ENCODE data around the gene CEBPA. TPM values are rescaled to one million over a fixed set of nuclear protein-coding genes. Genes with fewer than 3 reads are reported as not detected.

Gene CEBPA
- total RNA-seq, 1 experiment from 2014 or later: 3.2 TPM

DNA sequence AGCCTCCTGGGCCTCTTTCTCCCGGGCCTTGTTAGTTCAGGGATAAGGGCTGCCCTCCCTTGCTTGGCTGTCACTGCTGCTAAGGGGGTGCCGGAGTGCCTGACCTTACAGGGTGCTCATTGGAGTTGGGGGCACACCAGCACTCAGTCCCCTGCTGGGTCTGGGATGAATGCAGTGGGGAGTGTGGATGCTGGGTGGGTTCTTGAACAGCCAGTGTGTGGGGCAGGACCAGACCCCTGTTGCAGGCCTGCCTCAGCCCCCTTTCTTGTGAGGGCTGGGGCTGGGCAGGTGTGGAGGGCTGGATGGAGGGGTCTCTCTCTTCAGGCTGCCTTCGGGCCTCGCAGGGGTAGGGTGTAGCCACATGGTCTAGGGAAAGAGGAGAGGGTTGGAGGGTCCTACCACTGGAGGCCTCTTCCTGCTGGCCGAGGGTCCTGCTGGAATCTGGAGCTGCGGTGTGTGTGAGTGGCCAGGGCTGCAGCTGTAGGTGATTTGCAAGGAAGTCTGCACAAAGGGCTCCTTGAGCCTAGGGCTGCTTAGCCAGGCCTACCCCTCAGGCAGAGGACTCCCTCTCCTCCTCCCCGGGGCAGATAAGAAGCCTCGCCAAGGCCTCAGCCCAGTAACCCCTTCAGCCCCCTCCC, 3.2 kb downstream of the CEBPA start:
- H3K4me3 Mint-ChIP-seq: no peak overlapping the region
- H4K8ac ChIP-seq (replicated peaks; ENCODE audit: insufficient read length, low read depth, low read length): no peak overlapping the region
- H2BK12ac ChIP-seq (ENCODE audit: insufficient read length, low read depth, low read length): no peak overlapping the region
- no peak for DNase-seq
- no peak overlapping the region for H2BK5ac ChIP-seq (ENCODE audit: insufficient read length, low read length)
- H3K4me1 Mint-ChIP-seq: peaks cover 5 to 16% of the 10 kb centered on the region in 2 experiments
- H3K27ac ChIP-seq (ENCODE audit: insufficient read length, low read depth, low read length): no peak overlapping the region
- H3K14ac ChIP-seq (ENCODE audit: insufficient read depth, low read length): no peak overlapping the region
- H3K23ac ChIP-seq (ENCODE audit: insufficient read length, low read depth, low read length): no peak overlapping the region
- H3K79me1 ChIP-seq (ENCODE audit: insufficient read depth, low read depth, low read length, poor library complexity, severe bottlenecking): no peaks in the 10 kb centered on the region
- H3K27ac Mint-ChIP-seq: no peak overlapping the region
- H3K23me2 ChIP-seq (ENCODE audit: insufficient read length, low read depth, low read length, poor library complexity, severe bottlenecking): peaks cover 3% of the 10 kb centered on the region
- TF ChIP-seq, protein P1, sequence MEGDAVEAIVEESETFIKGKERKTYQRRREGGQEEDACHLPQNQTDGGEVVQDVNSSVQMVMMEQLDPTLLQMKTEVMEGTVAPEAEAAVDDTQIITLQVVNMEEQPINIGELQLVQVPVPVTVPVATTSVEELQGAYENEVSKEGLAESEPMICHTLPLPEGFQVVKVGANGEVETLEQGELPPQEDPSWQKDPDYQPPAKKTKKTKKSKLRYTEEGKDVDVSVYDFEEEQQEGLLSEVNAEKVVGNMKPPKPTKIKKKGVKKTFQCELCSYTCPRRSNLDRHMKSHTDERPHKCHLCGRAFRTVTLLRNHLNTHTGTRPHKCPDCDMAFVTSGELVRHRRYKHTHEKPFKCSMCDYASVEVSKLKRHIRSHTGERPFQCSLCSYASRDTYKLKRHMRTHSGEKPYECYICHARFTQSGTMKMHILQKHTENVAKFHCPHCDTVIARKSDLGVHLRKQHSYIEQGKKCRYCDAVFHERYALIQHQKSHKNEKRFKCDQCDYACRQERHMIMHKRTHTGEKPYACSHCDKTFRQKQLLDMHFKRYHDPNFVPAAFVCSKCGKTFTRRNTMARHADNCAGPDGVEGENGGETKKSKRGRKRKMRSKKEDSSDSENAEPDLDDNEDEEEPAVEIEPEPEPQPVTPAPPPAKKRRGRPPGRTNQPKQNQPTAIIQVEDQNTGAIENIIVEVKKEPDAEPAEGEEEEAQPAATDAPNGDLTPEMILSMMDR (conservative IDR thresholded peaks at IDR 0.05): no peak
- no peak overlapping the region for H2BK15ac ChIP-seq (ENCODE audit: low read depth, low read length)
- no peaks in the 10 kb centered on the region for H3K9me3 Mint-ChIP-seq
- H2BK20ac ChIP-seq (ENCODE audit: low read depth, low read length, poor library complexity, severe bottlenecking): no peak overlapping the region
- H4K91ac ChIP-seq (ENCODE audit: insufficient read length, low read depth, low read length): no peak overlapping the region
- H3K56ac ChIP-seq (ENCODE audit: insufficient read length, low read depth, low read length): no peak overlapping the region
- H3K79me2 ChIP-seq (ENCODE audit: insufficient read depth, low read length): no peaks in the 10 kb centered on the region
- H3K9me3 ChIP-seq (ENCODE audit: control insufficient read depth, low read depth, low read length): no peaks in the 10 kb centered on the region
- no peaks in the 10 kb centered on the region for H4K20me1 ChIP-seq (ENCODE audit: control insufficient read depth, insufficient read depth, insufficient read length)
- H3K4me1 ChIP-seq (ENCODE audit: insufficient read depth, low read length): no peaks in the 10 kb centered on the region
- H3T11ph ChIP-seq (ENCODE audit: low read length): no peak overlapping the region
- no peak overlapping the region for H2BK120ac ChIP-seq (ENCODE audit: low read depth, low read length, poor library complexity, severe bottlenecking)
- H3K27me3 Mint-ChIP-seq (ENCODE audit: low read depth): peaks cover 31% of the 10 kb centered on the region
- no peak overlapping the region for H3K4me2 ChIP-seq (ENCODE audit: insufficient read depth, insufficient read length, low read length)
- no peak overlapping the region for H2AK5ac ChIP-seq (ENCODE audit: insufficient read length, low read length)
- H3K27me3 ChIP-seq (ENCODE audit: insufficient read depth, low read length): peaks cover 18% of the 10 kb centered on the region; the same call in 1 of the 2 replicates
- no peak overlapping the region for H3K18ac ChIP-seq (ENCODE audit: insufficient read length, low read depth, low read length)
- H3K9ac ChIP-seq (ENCODE audit: extremely low read depth, insufficient read length, low read length): no peak overlapping the region
- no peak overlapping the region for H2AFZ ChIP-seq (ENCODE audit: low read length)
- no peak overlapping the region for H4K5ac ChIP-seq (ENCODE audit: insufficient read length, low read depth, low read length)
- H3K36me3 Mint-ChIP-seq (ENCODE audit: insufficient read depth in 1 of 3, low read depth in 3 of 3): no peaks in the 10 kb centered on the region
- H3K4ac ChIP-seq (ENCODE audit: low read depth, low read length): no peak overlapping the region
- WGBS (ENCODE audit: extremely low coverage, insufficient read length, low lambda C conversion rate): no CpG with 5 or more reads among the region's 8 CpGs

Data from H9 (cell line).